MM.1S (cell line): ENCODE measurements around the gene MAEL.

Experiments used
- DNase-seq: peaks from one replicate; pipeline ENCODE4 v3.0.0-alpha.2; 2015
- H2AFZ ChIP-seq: fragments of 300-600 bp; sonication (generic); 2 replicates; pipeline ENCODE4 v1.6.0; 2016; ENCODE audit warnings: antibody characterized with exemption, low read length
- H3F3A ChIP-seq: fragments of 300-600 bp; sonication (generic); 2 replicates; pipeline ENCODE4 v1.6.1; 2016; ENCODE audit warnings: mild to moderate bottlenecking, antibody characterized with exemption, low read length, moderate library complexity, mixed read lengths; ENCODE audit not compliant: insufficient read depth
- H3K27ac ChIP-seq: fragments of 300-600 bp; sonication (generic); 2 replicates; pipeline ENCODE4 v1.5.1; 2016; ENCODE audit warnings: mild to moderate bottlenecking, low read length
- H3K27me3 ChIP-seq: fragments of 300-600 bp; sonication (generic); replicated peaks from 2 replicates; pipeline ENCODE4 v1.6.0; 2016; ENCODE audit warnings: low read length; ENCODE audit not compliant: insufficient read depth
- H3K36me3 ChIP-seq: fragments of 300-600 bp; sonication (generic); replicated peaks from 2 replicates; pipeline ENCODE4 v1.6.1; 2016; ENCODE audit warnings: mild to moderate bottlenecking, low read length, mixed read lengths; ENCODE audit not compliant: insufficient read depth
- H3K4me1 ChIP-seq: fragments of 300-600 bp; sonication (generic); 2 replicates; pipeline ENCODE4 v1.6.1; 2016; ENCODE audit warnings: low read length, mixed read lengths
- H3K4me2 ChIP-seq: fragments of 300-600 bp; sonication (generic); 2 replicates; pipeline ENCODE4 v1.6.0; 2016; ENCODE audit warnings: low read depth, low read length
- H3K4me3 ChIP-seq: fragments of 300-600 bp; sonication (generic); 2 replicates; pipeline ENCODE4 v1.5.1; 2016; ENCODE audit warnings: low read length, mixed read lengths
- H3K79me2 ChIP-seq: fragments of 300-600 bp; sonication (generic); 2 replicates; pipeline ENCODE4 v1.6.1; 2016; ENCODE audit warnings: mixed run types, low read length, mixed read lengths
- H3K9ac ChIP-seq: fragments of 300-600 bp; sonication (generic); 2 replicates; pipeline ENCODE4 v1.6.1; 2016; ENCODE audit warnings: low read length, mixed read lengths
- H3K9me2 ChIP-seq: fragments of 300-600 bp; sonication (generic); replicated peaks from 2 replicates; pipeline ENCODE4 v1.6.1; 2016; ENCODE audit warnings: mild to moderate bottlenecking, low read length, mixed read lengths; ENCODE audit not compliant: insufficient read depth
- H3K9me3 ChIP-seq: fragments of 300-600 bp; sonication (generic); replicated peaks from 2 replicates; pipeline ENCODE4 v1.6.1; 2016; ENCODE audit warnings: mild to moderate bottlenecking, low read length, mixed read lengths; ENCODE audit not compliant: insufficient read depth
- H4K20me1 ChIP-seq: fragments of 300-600 bp; sonication (generic); 2 replicates; pipeline ENCODE4 v1.6.1; 2016; ENCODE audit warnings: mild to moderate bottlenecking, low read length, moderate library complexity, mixed read lengths; ENCODE audit not compliant: insufficient read depth
- EZH2 ChIP-seq: fragments of 300-600 bp; sonication (generic); optimal IDR thresholded peaks from 2 replicates; pipeline ENCODE3; 2017; ENCODE audit warnings: low read depth, mild to moderate bottlenecking, antibody characterized with exemption, low read length, mixed read lengths
- EZH2phosphoT487 ChIP-seq: fragments of 300-600 bp; sonication (generic); IDR thresholded peaks from 2 replicates; pipeline ENCODE4 v1.6.1; 2018; ENCODE audit warnings: antibody characterized with exemption, low read length
- TF ChIP-seq, protein P1 (sequence below): fragments of 300-600 bp; sonication (generic); IDR thresholded peaks from 2 replicates; pipeline ENCODE4 v1.5.1; 2016; ENCODE audit warnings: antibody characterized with exemption, low read length, mixed read lengths

MAEL gene

DNA sequence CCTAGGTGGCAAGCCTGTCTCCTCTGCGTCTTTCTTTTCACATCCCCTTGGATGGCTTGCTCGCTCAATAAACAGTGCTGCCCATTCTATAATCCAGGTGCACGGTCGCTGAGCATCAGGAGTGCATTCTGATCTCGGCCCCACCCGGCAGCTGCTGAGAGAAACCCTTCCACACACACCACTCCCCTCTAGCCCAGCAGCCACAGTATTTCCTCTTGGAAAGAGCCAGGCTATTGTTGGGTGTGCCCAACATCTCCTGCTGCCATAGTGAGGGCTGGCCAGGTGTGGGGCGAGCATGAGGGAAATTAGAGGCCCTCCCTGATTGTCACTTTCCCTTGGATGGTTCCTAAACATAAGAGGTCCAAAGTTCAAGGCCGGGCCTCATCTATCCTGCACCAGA is 76.4 kb downstream of the MAEL start:
- H3K4me3 ChIP-seq, result no peak overlapping the region
- TF ChIP-seq EZH2, result no peak
- TF ChIP-seq, protein P1, sequence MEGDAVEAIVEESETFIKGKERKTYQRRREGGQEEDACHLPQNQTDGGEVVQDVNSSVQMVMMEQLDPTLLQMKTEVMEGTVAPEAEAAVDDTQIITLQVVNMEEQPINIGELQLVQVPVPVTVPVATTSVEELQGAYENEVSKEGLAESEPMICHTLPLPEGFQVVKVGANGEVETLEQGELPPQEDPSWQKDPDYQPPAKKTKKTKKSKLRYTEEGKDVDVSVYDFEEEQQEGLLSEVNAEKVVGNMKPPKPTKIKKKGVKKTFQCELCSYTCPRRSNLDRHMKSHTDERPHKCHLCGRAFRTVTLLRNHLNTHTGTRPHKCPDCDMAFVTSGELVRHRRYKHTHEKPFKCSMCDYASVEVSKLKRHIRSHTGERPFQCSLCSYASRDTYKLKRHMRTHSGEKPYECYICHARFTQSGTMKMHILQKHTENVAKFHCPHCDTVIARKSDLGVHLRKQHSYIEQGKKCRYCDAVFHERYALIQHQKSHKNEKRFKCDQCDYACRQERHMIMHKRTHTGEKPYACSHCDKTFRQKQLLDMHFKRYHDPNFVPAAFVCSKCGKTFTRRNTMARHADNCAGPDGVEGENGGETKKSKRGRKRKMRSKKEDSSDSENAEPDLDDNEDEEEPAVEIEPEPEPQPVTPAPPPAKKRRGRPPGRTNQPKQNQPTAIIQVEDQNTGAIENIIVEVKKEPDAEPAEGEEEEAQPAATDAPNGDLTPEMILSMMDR, result no peak
- no peak for TF ChIP-seq EZH2phosphoT487
- no peak for DNase-seq
- no peak overlapping the region for H3K9ac ChIP-seq
- H3K36me3 ChIP-seq, result no peaks in the 10 kb centered on the region
- no peaks in the 10 kb centered on the region for H3K9me3 ChIP-seq
- H3F3A ChIP-seq, result no peaks in the 10 kb centered on the region
- H3K4me1 ChIP-seq, result no peaks in the 10 kb centered on the region; the same call in 1 of the 2 replicates
- H3K79me2 ChIP-seq, result no peaks in the 10 kb centered on the region
- no peak overlapping the region for H3K27ac ChIP-seq
- no peak overlapping the region for H2AFZ ChIP-seq
- no peaks in the 10 kb centered on the region for H3K9me2 ChIP-seq
- no peaks in the 10 kb centered on the region for H3K27me3 ChIP-seq
- no peaks in the 10 kb centered on the region for H4K20me1 ChIP-seq
- H3K4me2 ChIP-seq, result no peak overlapping the region

DNA sequence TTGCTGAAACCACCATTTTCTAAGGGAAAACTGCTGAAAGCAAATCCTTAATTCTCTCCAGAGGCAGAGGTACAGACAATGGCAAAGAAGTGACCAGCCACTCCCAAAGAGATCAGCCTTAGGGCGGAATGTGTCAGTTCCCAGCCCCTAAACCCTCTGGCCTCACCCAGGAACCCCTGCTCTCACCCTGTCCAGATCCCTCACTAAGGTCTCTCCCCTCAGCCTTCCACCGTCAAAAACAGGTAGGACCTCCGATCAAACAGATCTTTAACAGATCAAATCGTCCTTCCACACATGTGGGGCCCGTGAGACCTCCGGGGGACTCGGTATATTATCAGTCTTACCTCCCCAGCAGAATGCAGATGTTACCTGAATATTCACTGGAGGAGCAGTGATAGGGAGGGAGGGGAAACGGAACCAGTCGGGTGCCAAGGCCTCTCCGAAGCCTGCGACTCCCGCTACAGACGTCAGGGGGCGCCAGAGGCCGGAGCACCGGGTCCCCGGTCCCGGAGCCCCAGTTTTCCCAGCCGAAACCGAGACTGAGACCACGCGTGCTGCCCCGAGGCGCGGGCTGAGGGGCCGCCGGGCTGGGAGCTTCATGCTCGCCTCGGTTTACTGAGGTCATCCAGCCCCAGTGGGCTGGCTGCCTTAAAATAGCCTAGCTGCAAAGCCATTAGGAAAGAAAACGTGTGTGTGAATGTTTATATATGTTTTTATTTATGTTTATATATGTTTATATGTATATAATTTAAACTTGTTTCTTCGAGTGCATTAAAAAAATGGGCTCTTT is 77.4 kb downstream of the MAEL start:
- peak; percentile 75 for DNase-seq
- no peaks in the 10 kb centered on the region for H3K27me3 ChIP-seq
- peak overlapping the region; percentile 71 for H2AFZ ChIP-seq
- H3K4me2 ChIP-seq, result peak overlapping the region; percentile 86
- no peaks in the 10 kb centered on the region for H3F3A ChIP-seq
- no peak for TF ChIP-seq EZH2phosphoT487
- TF ChIP-seq EZH2, result no peak
- TF ChIP-seq, protein P1, result peak; percentile 99
- H3K36me3 ChIP-seq, result no peaks in the 10 kb centered on the region
- H4K20me1 ChIP-seq, result no peaks in the 10 kb centered on the region
- no peaks in the 10 kb centered on the region; the same call in 1 of the 2 replicates for H3K4me1 ChIP-seq
- H3K27ac ChIP-seq, result no peak overlapping the region
- H3K9ac ChIP-seq, result peak overlapping the region; percentile 21; the same call in 1 of the 2 replicates
- no peaks in the 10 kb centered on the region for H3K9me3 ChIP-seq
- no peaks in the 10 kb centered on the region for H3K9me2 ChIP-seq
- no peaks in the 10 kb centered on the region for H3K79me2 ChIP-seq
- peak overlapping the region; percentile 51 for H3K4me3 ChIP-seq

DNA sequence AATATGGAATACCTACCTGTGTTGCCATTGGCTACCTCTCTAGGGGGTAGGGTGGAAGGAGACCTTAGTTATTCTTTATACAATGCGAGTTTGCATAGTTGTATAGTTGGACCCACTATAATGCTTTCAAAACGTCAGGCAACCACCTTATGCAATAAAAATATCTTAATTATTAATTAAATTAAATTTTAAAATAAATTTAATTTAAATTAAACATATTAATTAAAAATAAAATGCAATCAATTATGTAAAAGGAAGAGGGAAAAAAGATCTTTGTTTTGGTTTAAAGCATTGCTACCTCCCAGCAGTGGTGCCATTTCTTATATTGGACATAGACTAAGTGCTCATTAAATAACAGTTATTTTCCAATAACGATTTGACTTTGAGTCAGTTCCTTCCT is 78.8 kb downstream of the MAEL start:
- no peaks in the 10 kb centered on the region for H3K9me2 ChIP-seq
- no peak for DNase-seq
- TF ChIP-seq, protein P1, result no peak
- TF ChIP-seq EZH2phosphoT487, result no peak

More for the DNA sequence above, 78.8 kb downstream of the MAEL start:
- no peaks in the 10 kb centered on the region for H3K9me3 ChIP-seq
- H3K36me3 ChIP-seq, result no peaks in the 10 kb centered on the region
- no peaks in the 10 kb centered on the region; the same call in 1 of the 2 replicates for H3K4me1 ChIP-seq
- no peaks in the 10 kb centered on the region for H3F3A ChIP-seq
- H3K4me3 ChIP-seq, result no peak overlapping the region
- no peak overlapping the region for H3K9ac ChIP-seq
- H2AFZ ChIP-seq, result no peak overlapping the region
- H3K4me2 ChIP-seq, result no peak overlapping the region
- H3K79me2 ChIP-seq, result no peaks in the 10 kb centered on the region
- no peaks in the 10 kb centered on the region for H4K20me1 ChIP-seq
- H3K27me3 ChIP-seq, result no peaks in the 10 kb centered on the region
- no peak overlapping the region for H3K27ac ChIP-seq
